HG03095 (cell line): Measurements from ENCODE around the gene THADA.

Source experiments
- ATAC-seq: cut with Tn5 transposase; IDR thresholded peaks from one replicate; pipeline ENCODE4 v1.9.1; 2021; ENCODE audit warnings: moderate library complexity; ENCODE audit not compliant: unreplicated experiment

Gene THADA

DNA sequence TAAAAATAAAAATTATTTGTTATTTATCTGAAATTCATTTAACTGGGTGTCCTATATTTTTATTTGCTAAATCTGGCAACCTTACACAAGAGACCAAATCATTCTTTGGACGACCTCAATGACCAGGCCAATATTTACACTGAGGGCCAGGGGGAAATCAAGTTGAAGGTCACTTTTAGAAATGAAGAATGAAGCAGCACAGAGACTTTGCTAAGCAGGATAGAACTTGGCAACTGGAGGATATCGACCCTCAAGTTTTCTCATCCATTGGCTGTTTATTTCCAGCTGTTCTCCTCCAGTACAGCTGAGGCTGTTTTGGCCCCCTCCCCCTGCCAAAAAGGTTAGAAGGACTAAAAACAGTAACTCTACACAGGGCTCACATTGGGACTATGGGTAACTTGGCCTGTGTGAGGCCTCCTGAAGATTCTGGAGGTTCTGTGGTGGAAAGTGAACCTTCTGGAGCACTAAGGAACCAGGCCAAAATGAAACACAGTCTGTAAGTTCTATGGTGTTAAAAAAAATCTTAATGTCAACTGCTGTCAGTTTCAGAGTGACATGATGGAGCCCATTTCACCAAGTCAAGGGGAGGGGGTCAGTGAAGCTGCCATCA, 337.2 kb downstream of the THADA start:
- ATAC-seq: no peak

- no peak for ATAC-seq
These were observed 340.4 kb downstream of the THADA start for GRCh38 chr2:43255296-43255910.

DNA sequence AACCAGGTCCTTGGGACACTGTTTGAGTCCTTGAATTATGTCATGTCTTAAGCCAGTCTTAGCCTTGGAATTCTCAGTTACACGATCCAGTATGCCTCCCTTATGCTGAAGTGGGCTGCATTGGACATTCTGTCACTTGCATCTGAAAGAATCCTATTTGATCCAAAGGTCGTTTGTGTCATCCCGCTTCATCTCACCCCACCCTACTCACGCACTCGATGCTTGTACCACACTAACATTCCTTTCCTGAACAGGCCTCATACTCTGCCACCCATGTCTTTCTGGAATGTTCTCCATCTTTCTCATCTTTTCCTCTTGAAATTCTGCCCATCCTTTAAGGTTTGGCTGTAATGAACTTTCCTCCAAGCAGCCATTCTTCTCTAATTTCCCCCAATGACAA, 341.5 kb downstream of the THADA start:
- ATAC-seq: no peak

DNA sequence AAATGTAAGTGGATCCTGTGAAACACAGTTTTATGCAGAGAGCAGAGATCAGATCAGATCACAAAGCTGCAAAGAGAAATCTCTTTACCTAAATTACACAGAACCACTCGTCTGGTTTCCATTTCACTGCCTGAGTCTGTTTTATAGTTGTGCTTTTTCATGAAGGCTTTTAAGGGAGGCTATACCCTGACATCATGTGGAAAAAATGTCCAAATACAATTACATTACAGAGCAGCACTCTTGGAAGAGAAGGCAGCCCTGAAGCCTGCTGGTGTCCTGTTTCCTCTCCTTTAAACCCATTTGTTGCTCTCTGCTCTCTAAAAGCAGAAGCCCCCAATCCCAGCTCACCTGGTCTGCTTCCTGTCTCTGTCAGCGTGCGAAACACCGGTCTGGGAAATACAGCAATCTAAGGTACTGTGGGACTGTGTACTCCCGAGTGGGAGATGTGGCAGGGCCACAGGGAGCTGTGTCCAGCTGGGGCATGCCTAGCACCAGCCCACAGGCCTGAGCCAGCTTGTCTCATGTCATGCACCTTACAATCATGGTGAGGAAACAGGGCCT, 344.6 kb downstream of the THADA start:
- no peak for ATAC-seq

GRCh38 chr2:43250015-43250414, 345.8 kb downstream of the THADA start:
- ATAC-seq: no peak

DNA sequence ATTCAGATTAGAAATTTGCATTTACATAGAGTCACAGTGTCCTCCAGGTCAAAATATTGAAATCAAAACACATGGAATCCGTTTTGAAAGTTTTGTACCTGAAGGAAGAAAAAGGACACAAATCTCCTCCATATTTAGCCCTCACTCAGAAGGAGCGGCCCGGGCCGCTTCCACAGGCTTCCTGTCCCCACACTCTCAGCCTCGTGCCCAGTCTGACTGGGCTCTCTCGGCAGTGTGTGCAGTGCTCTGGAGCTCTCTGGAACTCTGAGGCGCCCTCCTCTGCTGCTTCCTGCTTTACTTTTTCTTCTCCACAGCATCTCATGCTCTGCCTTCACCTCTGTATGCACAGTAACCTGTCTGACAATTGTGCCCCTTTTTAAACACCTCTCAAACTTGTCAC, 347.2 kb downstream of the THADA start:
- ATAC-seq: no peak

DNA sequence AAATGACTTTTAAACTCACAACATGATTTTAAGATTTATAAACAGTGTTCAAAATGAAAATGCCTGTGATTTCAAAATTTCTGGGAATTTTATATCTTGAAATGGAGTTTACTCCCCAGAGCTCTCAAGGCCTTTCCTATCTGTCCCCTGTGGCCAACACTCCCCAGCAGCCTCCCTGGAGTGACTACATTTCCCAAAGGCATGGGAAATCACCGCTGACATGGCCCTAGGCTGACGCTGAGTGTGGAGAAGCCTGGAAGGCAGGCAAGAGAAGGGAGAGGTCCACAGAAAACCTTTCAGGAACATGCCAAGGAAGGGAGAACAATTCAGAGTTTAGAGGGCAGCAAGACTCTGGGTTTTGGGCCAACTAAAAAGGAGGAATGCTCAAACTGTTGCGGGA, 349.2 kb downstream of the THADA start:
- ATAC-seq: no peak

GRCh38 chr2:43241558-43241957, 354.3 kb downstream of the THADA start:
- no peak for ATAC-seq

DNA sequence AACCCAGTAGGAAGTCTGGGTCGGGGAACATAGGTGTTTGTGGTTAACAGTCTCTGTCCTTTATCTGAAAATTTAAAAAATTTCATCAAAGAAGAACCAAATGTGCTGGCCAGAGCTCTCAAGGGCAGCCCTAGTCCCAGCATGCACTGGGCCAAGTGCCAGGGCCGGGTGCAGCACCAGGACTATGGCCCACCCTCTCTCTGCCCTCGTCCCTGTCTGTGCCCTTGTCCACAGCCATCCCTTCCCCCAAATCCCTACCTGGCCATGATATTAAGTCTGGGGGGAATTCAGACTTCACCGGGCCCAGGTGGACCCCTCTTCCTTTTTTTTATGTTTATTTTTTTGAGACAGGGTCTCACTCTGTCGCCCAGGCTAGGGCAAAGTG, 355.1 kb downstream of the THADA start:
- ATAC-seq: no peak

GRCh38 chr2:43239981-43240765, 355.7 kb downstream of the THADA start:
- no peak for ATAC-seq

GRCh38 chr2:43238813-43239212, 357.0 kb downstream of the THADA start:
- no peak for ATAC-seq

- ATAC-seq: no peak
These were observed 357.7 kb downstream of the THADA start for GRCh38 chr2:43238176-43238575.

GRCh38 chr2:43233218-43234212, 362.3 kb downstream of the THADA start:
- no peak for ATAC-seq

- ATAC-seq: no peak
These were observed 364.6 kb downstream of the THADA start for GRCh38 chr2:43230951-43231827.

- no peak for ATAC-seq
These were observed 365.4 kb downstream of the THADA start for GRCh38 chr2:43230351-43230885.

- no peak for ATAC-seq
These were observed 366.8 kb downstream of the THADA start for GRCh38 chr2:43228756-43229659.

DNA sequence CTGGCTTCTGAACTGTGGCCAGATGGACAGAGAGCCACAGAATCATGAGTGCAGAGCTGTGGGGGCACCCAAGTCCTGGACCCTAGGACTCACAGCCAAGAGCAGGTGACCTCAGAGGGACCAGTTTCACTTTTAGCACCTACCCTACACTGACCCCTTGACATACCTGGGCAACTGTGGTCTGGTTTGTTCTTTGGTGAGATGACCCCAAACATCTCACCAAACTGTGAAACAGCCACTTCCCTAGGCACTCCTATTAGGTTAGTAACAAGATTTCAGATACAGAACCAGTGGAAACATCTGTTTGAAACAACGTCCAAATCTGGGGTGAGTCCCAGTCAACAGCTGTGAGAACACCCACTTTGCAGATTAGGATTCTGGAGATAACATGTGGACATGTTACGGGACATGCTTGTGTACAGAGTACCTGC, 367.5 kb downstream of the THADA start:
- no peak for ATAC-seq

DNA sequence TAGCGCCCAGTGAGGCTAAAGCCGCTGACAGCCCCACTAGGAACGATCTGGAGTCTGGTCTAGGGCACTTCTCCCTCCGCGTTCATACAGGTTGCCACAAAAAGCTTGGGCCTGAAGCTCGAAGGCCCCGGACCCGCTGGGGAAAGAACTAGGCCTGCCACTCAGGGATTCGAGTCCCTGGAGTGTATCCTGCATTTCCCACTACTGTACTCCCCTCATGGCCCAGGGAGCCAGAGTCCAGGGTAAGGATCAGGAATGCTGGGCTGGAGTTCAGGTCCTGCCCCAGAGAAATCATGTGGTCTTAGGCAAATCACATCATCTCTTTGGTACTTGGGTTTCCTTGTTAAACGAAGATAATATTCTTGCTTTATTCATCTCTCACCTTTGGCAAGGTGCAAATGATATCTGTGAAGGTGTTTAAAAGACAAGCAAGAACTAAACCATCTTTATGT, 368.0 kb downstream of the THADA start:
- ATAC-seq: no peak
